Retina (tissue), 1 donor: ENCODE results near the gene PLA2G4E.
A peak's percentile ranks its signal among the peaks of the same experiment; 100 is the strongest.

Experiments
- DNase-seq: peaks from one replicate; pipeline ENCODE4 v3.0.0-alpha.2; 2016

Gene PLA2G4E

DNA sequence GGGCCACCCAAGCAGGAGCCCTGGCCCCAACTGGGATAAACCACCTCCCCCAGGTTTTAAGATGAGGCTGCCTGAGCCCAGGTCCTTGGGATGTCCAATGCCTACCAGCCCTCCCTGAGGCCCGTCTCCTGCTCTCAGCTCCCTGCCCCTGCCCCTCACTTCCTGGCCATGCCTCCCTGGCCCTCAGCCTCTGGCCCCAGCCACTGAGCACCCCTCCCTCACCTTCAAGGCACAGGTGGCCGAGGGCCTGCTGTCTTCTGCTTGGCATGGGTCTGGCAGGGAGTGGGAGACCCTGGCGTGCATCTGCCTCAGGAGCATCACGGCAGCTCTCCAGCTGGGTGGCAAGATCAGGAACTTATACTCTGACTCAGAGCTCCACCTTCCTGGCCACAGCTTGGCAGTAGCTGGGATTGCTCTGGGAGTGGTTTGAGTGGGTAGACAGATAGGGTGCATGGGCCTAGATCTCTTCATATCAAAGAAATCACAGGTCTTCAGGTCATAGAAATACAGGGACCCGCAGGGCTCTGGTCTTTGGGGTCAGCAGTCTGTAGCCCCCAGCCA, at the start of gene PLA2G4E:
PLA2G4E (minus strand) TSS at position 330 of the 561 bp plus-strand sequence; CDS start at position 318, 12 bp downstream.
- DNase-seq = no peak

GRCh38 chr15:42070279-42070975, 49.6 kb upstream of the PLA2G4E start:
- DNase-seq = no peak

DNA sequence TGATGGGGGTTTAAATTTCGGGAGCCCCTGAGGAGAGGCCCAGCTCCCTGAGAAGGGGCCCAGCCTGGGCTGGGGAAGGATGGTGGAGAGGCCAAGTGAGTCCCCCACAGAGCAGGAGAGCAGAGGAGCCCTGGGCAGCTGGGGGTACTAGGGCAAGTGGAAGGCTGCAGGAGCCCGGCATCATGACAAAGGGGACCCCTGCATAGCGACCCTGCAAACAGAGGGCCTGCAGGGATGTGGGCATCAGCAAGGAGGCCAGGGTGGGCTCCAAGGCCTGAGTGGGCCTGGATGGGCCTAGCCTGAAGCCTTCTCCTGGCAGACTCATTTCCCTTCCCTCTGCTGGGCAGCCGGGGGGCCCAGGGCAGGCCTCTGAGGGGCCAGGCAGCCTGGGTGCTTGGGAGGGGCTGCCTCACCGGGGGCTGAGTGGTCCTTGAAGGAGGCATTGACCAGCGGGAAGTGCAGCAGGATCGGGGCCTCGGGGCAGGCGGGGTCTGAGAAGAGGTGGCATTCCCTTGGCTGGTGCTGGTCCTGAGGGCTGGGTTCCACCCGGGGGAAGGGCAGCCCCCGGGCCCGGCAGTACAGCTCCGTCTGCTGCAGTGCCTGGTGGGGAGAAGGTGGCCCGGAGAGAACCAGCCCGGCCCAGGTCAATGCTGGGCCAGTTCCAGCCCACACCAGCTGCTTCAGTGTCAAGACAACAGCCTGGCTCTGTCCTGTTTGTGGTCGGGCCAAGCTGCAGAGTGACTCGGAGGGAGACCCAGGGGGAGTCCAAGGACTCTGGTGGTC, 48.8 kb upstream of the PLA2G4E start:
- DNase-seq = no peak

- DNase-seq = no peak
These were observed 48.2 kb upstream of the PLA2G4E start for GRCh38 chr15:42069025-42069424.

DNA sequence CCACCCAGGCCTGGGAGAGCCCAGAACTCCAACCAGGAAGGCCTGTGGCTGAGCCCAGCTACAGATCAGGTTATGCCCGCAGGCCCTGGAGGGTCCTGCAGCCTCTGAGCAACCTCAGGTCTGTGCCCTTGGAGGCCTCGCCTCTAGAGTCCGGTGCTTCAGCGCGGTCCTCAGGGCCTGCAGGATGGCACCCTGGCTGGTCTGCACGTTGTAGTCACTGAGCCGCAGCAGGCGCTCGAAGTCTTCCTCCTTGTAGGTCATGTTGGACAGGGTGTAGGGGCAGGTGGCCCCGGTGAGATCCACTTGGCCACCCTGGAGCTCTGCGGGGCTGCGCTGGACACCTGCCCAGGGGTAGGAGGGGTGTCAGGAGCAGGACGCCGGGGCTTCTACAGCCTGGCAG, 47.8 kb upstream of the PLA2G4E start:
- no peak for DNase-seq

GRCh38 chr15:42066764-42067415, 46.0 kb upstream of the PLA2G4E start:
- no peak for DNase-seq

- DNase-seq = no peak
These were observed 44.6 kb upstream of the PLA2G4E start for GRCh38 chr15:42065468-42065867.

DNA sequence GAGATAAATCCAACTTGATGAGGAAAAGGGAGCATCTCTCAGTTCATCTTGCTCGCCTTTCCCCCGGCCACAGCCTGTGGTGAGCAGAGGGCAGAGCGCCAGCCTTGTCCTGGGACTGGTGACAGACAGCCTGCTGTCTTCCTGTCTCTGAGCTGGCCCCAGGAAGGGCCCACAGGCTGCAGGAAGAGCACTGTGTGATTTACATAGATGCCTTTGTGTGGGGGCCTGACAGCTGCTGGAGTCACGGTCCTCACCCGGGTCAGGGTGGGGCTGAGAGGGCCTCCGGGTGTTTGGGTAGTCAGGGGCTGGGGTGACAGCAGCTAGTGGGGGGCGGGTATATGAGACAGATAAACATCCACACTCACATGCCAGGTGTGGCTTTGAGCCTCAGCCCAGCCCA, 44.2 kb upstream of the PLA2G4E start:
- DNase-seq = no peak

DNA sequence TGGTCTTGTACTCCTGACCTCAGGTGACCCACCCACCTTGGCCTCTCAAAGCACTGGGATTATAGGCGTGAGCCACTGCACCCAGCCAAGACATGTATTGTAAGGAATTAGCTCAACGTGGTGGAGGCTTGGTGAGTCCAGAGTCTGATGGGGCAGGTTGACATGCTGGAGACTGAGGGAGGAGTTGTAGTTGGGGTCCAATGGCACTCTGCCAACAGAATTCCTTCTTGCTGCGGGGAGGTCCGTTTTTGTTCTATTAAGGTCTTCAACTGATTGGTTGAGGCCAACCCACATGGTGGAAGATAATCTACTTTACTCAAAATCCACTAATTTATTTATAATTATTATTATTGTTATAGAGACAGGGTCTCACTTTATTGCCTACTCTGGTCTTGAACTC, 43.4 kb upstream of the PLA2G4E start:
- no peak for DNase-seq

DNA sequence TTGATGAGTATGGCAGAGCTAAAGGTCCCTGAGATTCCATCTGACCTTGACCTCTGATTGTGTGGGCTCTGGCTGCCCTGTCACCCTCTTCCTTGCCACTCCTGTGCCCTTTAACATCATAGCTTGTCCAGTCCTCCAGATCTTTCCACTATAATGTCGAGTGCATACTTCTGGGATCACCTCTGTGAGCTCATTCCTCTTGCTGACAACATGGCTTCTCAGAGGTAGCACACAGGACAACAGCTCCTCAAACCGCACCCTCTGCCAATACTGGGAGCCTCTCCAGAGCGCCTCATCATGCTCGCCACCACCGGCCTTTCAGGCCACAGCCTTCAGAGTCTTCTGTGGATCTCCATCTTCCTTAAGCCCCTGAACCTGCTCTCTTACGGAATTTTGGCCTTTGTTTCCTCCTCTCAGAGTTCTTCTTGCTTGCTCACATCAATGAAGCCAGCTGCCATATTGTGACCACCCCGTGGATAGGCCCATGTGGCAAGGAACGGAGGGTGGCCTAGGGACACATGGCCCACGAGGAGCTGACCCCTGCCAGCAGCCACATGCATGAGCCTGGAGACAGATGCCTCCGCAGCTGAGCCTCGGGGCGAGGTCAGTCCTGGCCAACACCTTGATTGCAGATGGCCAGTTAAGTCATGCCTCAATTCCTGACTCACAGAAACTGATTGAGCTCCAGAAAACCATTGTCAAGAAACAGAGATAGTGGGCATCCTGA, 42.4 kb upstream of the PLA2G4E start:
- DNase-seq = no peak

- DNase-seq = no peak
These were observed 41.5 kb upstream of the PLA2G4E start for GRCh38 chr15:42062284-42062806.

GRCh38 chr15:42060797-42061196, 40.0 kb upstream of the PLA2G4E start:
- DNase-seq = no peak

GRCh38 chr15:42060477-42060763, 39.6 kb upstream of the PLA2G4E start:
- no peak for DNase-seq

DNA sequence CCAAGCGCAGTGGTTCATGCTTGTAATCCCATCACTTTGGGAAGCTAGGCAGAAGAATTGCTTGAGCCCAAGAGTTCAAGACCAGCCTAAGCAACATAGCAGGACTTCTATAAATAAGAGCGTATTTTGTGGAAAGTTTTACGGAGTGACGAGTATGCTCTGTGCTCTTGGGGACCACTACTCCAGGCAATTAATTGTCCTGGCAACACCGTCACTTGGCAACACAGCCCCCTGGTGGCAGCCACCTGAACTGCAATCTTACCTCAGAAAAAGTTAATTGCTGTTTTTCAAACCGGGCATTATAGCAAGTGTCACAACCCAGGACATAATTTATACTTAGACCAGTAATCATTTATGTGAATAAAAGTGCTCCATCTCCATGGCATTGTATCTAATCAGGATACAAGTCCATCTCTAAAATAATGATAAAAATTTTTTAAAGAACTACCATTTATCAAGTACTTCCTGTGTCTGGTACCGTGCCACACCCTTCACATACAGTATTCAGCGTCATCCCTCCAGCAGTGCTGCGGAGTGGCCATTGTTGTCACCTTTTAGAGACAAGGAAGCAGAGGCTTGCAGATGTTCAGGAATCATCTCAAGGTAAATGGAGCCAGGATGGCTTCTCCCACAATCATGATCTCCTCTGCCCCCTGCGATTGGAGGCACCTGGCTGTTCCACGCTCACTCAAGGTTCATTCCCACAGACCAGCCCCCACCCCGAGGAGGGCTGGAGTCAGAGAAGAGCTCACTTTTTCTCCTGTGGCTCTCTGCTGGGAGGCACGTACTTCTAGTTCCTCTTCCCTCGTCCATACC, 39.0 kb upstream of the PLA2G4E start:
- peak; percentile 51 for DNase-seq

- DNase-seq = no peak
These were observed 37.9 kb upstream of the PLA2G4E start for GRCh38 chr15:42058791-42059190.

DNA sequence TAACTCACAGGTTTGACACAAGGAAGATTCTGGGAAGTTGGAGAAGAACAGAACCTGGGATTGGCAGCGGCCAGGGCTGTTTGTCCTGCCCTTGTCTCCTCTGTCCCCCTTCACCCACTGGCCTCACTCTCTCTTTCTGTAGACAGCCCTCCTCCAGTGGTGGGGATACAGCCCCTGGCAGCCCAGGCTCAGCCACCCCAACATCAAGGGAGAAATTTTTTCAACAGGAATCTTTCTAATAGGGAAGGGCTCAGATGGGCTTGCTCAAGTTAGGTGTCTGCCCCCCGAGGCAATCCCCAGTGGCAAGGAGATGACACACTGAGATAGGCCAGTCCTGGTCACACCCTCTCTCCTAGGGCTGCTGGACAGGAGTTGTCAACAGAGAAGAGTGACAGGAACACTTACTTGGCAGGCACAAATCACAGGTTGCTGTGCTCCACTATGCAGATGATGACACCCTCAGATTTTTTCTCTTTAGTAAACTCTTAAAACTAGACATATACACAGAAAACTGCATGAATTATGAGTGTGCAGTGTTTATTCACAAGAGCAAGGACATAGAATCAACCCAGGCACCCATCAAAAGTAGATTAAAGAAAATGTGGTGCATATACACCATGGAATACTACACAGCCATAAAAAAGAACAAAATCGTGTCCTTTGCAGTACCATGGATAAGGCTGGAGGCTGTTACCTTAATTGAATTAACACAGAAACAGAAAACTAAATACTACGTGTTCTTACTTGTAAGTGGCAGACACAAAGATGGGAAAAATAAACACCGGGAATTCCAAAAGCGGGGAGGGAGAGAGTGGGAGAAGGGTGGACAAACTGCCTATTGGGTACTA, 37.2 kb upstream of the PLA2G4E start:
- DNase-seq = no peak

DNA sequence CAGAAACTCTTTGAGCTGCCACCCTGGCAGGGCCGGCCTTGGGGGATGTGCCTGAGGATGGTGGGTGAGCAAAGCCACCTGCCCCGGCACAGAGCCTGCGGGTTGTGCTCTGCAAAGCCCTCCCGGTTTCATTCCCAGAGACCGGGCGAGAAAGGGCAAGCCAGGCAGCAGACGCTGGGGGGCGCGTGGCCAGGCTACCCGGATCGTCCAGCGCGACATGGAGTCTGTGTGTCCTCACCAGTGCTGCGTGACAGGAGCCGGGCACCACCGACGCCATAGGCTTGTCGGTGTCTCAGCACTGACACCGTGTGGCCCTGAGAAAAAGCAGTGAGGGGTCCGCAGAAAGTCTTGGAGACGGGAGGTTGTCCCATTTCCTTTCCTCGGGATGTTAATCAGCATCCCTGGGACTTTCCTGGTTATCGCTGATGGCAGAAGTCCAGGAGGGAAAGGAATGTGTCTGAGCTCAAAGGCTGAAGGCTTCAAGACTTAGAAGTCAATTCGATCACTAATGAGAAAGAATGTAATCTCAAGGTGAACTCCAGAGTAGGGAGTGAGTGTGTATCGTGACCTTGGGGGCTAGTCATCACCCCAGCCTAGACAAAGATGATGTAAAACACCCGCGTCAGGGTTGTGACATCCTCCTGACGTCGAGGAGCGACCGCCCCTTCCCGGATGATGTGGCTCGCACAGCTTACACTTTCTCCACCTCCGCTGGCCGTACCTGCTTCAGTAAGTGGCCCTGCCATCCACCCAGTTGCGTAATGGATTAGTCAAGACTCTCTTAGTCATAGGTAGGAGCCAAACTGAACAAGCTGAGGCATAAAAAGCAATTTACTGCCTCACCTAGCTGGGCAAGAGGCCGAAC, 36.3 kb upstream of the PLA2G4E start:
- DNase-seq = peak; percentile 86

DNA sequence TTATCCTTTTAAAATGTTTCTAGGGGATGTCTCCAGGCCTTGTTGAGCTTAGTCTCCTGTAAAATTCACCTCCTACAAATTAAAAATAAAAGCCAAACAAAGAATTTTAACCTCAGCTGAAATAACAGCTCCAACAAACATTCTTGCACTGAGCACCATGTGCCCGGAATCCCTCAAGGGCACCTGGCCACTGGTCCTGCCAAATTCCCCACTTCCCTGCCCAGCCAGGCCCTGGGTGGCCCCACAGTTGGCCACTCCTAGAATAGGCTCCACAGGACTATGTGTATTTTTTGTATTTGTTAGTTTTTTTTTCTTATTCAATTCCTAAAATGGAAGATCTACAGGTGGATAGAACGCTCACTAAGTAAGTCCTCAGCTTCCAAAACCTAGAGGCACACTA, 33.1 kb upstream of the PLA2G4E start:
- no peak for DNase-seq

DNA sequence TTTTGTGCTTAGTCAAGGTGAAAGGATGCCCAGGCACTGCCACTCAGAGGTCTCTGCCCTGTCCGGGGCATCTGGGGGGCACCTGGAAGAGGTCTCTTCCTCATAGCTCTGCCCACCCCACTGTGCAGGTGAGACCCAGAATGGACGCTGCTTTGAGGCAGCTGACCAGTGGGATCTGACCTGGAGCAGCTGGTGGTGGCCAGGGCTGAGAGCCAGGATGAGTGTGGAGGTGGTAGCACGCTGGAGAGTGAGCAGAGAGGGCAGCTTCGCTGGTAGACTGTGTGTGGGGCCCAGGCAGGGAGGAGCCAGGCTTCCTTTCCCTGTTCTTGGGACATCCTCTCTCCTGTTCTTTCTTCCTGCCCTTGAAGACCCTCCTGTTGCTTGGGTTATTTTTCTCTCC, 32.2 kb upstream of the PLA2G4E start:
- no peak for DNase-seq
